ENCODE measurements around the gene COG5. TPM values are rescaled to one million over a fixed set of nuclear protein-coding genes. Genes with fewer than 3 reads are reported as not detected.

Gene COG5
- polyA plus RNA-seq, 3 donors, result 12.7 to 29.0 (median 28.1) TPM

DNA sequence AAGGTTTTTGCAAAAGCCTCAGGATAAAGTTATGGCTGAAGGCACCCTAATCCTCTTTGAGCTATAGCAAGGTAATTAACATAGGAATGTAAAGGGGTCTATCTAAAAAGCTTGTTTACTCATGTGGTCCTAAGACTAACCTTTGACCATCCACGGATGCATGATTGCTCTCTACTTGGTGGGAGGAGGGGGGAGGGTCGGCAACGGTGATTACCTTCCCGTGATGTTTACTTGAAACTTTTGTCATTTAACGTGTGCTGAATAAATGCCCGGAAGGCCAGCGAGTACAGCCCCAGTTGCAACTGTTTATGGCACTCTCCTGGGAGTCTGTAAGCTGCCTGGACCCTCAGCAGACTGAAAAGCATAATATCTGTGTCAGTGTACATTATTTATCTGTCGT is 172.8 kb downstream of the COG5 start:
- no peak overlapping the region for H3K27ac Mint-ChIP-seq
- WGBS (ENCODE audit: insufficient coverage), result 96% methylated on average over 7 of the region's 8 CpGs
- Histone ChIP-seq H3K9me3 (replicated peaks in 1 of 2; ENCODE audit: control insufficient read depth in 1 of 2, insufficient read depth in 1 of 2, low read length in 2 of 2) (no peaks in the 10 kb centered on the region), H4K20me1 (ENCODE audit: insufficient read depth, low read length) (no peaks in the 10 kb centered on the region), H3K36me3 (replicated peaks in 1 of 2; ENCODE audit: control insufficient read depth in 1 of 2, insufficient read depth in 2 of 2, low read length in 2 of 2) (no peaks in the 10 kb centered on the region), H3K4me1 (ENCODE audit: control insufficient read depth in 1 of 2, insufficient read depth in 2 of 2, low read length in 2 of 2) (no peaks in the 10 kb centered on the region), H3K4me3 (replicated peaks in 1 of 3; ENCODE audit: low read depth in 2 of 3, low read length in 3 of 3) (no peak overlapping the region), H3K27ac (ENCODE audit: low read depth in 1 of 2, low read length in 2 of 2) (no peak overlapping the region), H3K9ac (ENCODE audit: insufficient read depth, low read length, poor library complexity, severe bottlenecking) (no peak overlapping the region), H3K4me2 (replicated peaks; ENCODE audit: extremely low read depth, low read length, poor library complexity, severe bottlenecking) (no peak overlapping the region), H2AFZ (ENCODE audit: insufficient read depth, low read depth, low read length, poor library complexity, severe bottlenecking) (no peak overlapping the region), H3K79me2 (ENCODE audit: insufficient read depth, low read length) (no peaks in the 10 kb centered on the region), H3K27me3 (ENCODE audit: control insufficient read depth in 2 of 2, insufficient read depth in 2 of 2, low read length in 2 of 2) (no peaks in the 10 kb centered on the region)
- no peak for DNase-seq
- no peak for TF ChIP-seq CTCF (IDR thresholded peaks at IDR 0.05)
- no peak overlapping the region for H3K4me3 Mint-ChIP-seq
- H3K36me3 Mint-ChIP-seq, result peaks cover 3 to 6% of the 10 kb centered on the region in 2 donors
- H3K27me3 Mint-ChIP-seq (ENCODE audit: low read depth in 3 of 3), result no peaks in the 10 kb centered on the region
- peaks cover 2% of the 10 kb centered on the region for H3K4me1 Mint-ChIP-seq
- intact Hi-C loops (cut with micrococcal nuclease), result no loop called here
- peaks cover 0 to 2% (median 0%) of the 10 kb centered on the region in 7 donors for H3K9me3 Mint-ChIP-seq

DNA sequence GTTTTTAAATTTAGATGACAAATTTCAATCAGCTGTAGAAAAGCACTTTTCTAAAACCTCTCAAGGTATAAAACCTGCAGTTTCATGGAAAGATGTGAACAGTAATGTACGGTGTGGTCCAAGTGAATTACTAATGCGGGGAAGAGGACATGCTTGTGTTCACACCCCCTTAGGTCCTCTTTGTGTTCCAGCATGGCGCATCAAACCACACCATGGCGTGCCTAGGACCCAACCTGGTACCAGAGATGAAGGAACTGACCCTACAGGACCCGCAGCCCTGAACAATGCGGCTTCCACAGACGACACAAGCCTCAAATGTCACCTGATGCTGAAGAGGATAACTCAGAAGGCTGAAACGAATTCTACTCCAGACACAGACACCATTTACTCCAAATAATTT is 175.1 kb downstream of the COG5 start:
- H3K79me2 ChIP-seq (ENCODE audit: insufficient read depth, low read length), result no peaks in the 10 kb centered on the region
- no peaks in the 10 kb centered on the region for H3K4me1 Mint-ChIP-seq
- H3K36me3 Mint-ChIP-seq, result peaks cover 4 to 6% of the 10 kb centered on the region in 2 donors
- no peak overlapping the region for H2AFZ ChIP-seq (ENCODE audit: insufficient read depth, low read depth, low read length, poor library complexity, severe bottlenecking)
- H3K9me3 ChIP-seq (replicated peaks in 1 of 2; ENCODE audit: control insufficient read depth in 1 of 2, insufficient read depth in 1 of 2, low read length in 2 of 2), result peaks cover 0 to 3% of the 10 kb centered on the region in 2 donors
- no peak for TF ChIP-seq CTCF (IDR thresholded peaks at IDR 0.05)
- WGBS (ENCODE audit: insufficient coverage), result 94% methylated on average over 7 of the region's 8 CpGs
- no peak overlapping the region for H3K4me3 ChIP-seq (replicated peaks in 1 of 3; ENCODE audit: low read depth in 2 of 3, low read length in 3 of 3)
- no peak overlapping the region for H3K27ac ChIP-seq (ENCODE audit: low read depth in 1 of 2, low read length in 2 of 2)
- H4K20me1 ChIP-seq (ENCODE audit: insufficient read depth, low read length), result no peaks in the 10 kb centered on the region
- H3K36me3 ChIP-seq (replicated peaks in 1 of 2; ENCODE audit: control insufficient read depth in 1 of 2, insufficient read depth in 2 of 2, low read length in 2 of 2), result no peaks in the 10 kb centered on the region
- no peaks in the 10 kb centered on the region for H3K27me3 Mint-ChIP-seq (ENCODE audit: low read depth in 3 of 3)
- no peak overlapping the region for H3K9ac ChIP-seq (ENCODE audit: insufficient read depth, low read length, poor library complexity, severe bottlenecking)
- H3K27ac Mint-ChIP-seq, result no peak overlapping the region
- H3K4me1 ChIP-seq (ENCODE audit: control insufficient read depth in 1 of 2, insufficient read depth in 2 of 2, low read length in 2 of 2), result no peaks in the 10 kb centered on the region
- H3K4me3 Mint-ChIP-seq, result no peak overlapping the region
- no peak overlapping the region for H3K4me2 ChIP-seq (replicated peaks; ENCODE audit: extremely low read depth, low read length, poor library complexity, severe bottlenecking)
- intact Hi-C loops (cut with micrococcal nuclease), result no loop called here
- H3K27me3 ChIP-seq (ENCODE audit: control insufficient read depth in 2 of 2, insufficient read depth in 2 of 2, low read length in 2 of 2), result no peaks in the 10 kb centered on the region
- peaks cover 0 to 5% (median 0%) of the 10 kb centered on the region in 7 donors for H3K9me3 Mint-ChIP-seq
- DNase-seq, result no peak
